Measurements from ENCODE around the gene SVIL. TPM values are rescaled to one million over a fixed set of nuclear protein-coding genes. Genes with fewer than 3 reads are reported as not detected.

The SVIL gene
- total and polyA plus RNA-seq, 2 donors (not counting 1 experiment from before 2014, with no cell fraction given) = 0.74 to 0.88 TPM

GRCh38 chr10:29540016-29540415 lies 94.8 kb downstream of the SVIL start:
- H3K27ac Mint-ChIP-seq = no peak overlapping the region
- H3K4me1 ChIP-seq (ENCODE audit: control insufficient read depth in 2 of 2, insufficient read depth in 2 of 2, low read length in 2 of 2) = peaks cover 0 to 3% of the 10 kb centered on the region in 2 donors
- H3K4me2 ChIP-seq (replicated peaks; ENCODE audit: low read depth, low read length, poor library complexity, severe bottlenecking) = no peak overlapping the region
- H2AFZ ChIP-seq (ENCODE audit: insufficient read depth, low read depth, low read length, poor library complexity, severe bottlenecking) = no peak overlapping the region
- no peaks in the 10 kb centered on the region for H3K9me3 Mint-ChIP-seq (ENCODE audit: insufficient read depth)
- no peaks in the 10 kb centered on the region for H3K27me3 ChIP-seq (replicated peaks in 1 of 4; ENCODE audit: control extremely low read depth in 1 of 4, control insufficient read depth in 3 of 4, insufficient read depth in 4 of 4, low read length in 3 of 4)
- no peak overlapping the region for H3K27ac ChIP-seq (ENCODE audit: low read length in 2 of 2)
- 95% methylated on average over 4 of the region's 10 CpGs for WGBS (ENCODE audit: insufficient coverage)
- no peaks in the 10 kb centered on the region for H3K9me3 ChIP-seq (ENCODE audit: control extremely low read depth in 1 of 3, control insufficient read depth in 2 of 3, insufficient read depth in 1 of 3, low read length in 2 of 3)
- no peak for ATAC-seq (ENCODE audit: low read depth)
- ChIA-PET POLR2A (no interaction called here), CTCF (no interaction called here)
- H3K4me3 ChIP-seq (ENCODE audit: control extremely low read depth in 1 of 5, extremely low read depth in 1 of 5, insufficient read depth in 1 of 5, low read depth in 2 of 5, low read length in 4 of 5) = no peak overlapping the region
- H3K4me1 Mint-ChIP-seq = no peaks in the 10 kb centered on the region
- TF ChIP-seq CTCF (IDR thresholded peaks at IDR 0.05) = no peak
- intact Hi-C loops (cut with micrococcal nuclease) = no loop called here
- no peak overlapping the region for H3K9ac ChIP-seq (ENCODE audit: low read length)
- no peaks in the 10 kb centered on the region for H4K20me1 ChIP-seq (ENCODE audit: control insufficient read depth, insufficient read depth, low read length, poor library complexity, severe bottlenecking)
- peaks cover 8% of the 10 kb centered on the region for H3K27me3 Mint-ChIP-seq
- no peaks in the 10 kb centered on the region for H3K36me3 ChIP-seq (replicated peaks in 1 of 2; ENCODE audit: control extremely low read depth in 1 of 2, control insufficient read depth in 1 of 2, extremely low read depth in 1 of 2, insufficient read depth in 2 of 2, low read length in 1 of 2)
- no peak for DNase-seq
- H3K4me3 Mint-ChIP-seq = no peak overlapping the region
- no peaks in the 10 kb centered on the region for H3K79me2 ChIP-seq (ENCODE audit: control insufficient read depth, insufficient read depth, low read length)

DNA sequence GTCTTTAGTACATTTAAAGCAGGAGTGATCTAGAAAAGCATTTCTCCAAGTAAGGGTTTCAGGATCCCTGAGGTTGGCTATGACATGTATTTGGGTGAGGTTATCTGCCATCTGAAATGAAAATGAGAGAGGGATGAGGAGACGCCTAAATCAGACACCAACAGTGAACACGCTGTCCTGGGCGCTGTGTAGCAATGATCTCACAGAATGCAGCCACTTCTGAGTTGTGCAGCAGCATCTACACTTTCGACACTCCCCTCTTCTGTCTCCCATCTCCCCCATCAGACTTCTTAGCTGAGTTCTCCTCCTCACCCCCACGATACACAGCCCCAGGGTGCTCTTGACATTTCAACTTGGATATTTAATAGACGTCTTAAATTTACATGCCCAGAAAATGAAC lies 95.4 kb downstream of the SVIL start:
- Histone ChIP-seq H3K79me2 (ENCODE audit: control insufficient read depth, insufficient read depth, low read length) (no peaks in the 10 kb centered on the region), H3K9me3 (ENCODE audit: control extremely low read depth in 1 of 3, control insufficient read depth in 2 of 3, insufficient read depth in 1 of 3, low read length in 2 of 3) (no peaks in the 10 kb centered on the region), H3K27me3 (replicated peaks in 1 of 4; ENCODE audit: control extremely low read depth in 1 of 4, control insufficient read depth in 3 of 4, insufficient read depth in 4 of 4, low read length in 3 of 4) (no peaks in the 10 kb centered on the region), H3K4me1 (ENCODE audit: control insufficient read depth in 2 of 2, insufficient read depth in 2 of 2, low read length in 2 of 2) (peaks cover 0 to 3% of the 10 kb centered on the region in 2 donors), H3K27ac (ENCODE audit: low read length in 2 of 2) (no peak overlapping the region), H4K20me1 (ENCODE audit: control insufficient read depth, insufficient read depth, low read length, poor library complexity, severe bottlenecking) (no peaks in the 10 kb centered on the region), H3K36me3 (replicated peaks in 1 of 2; ENCODE audit: control extremely low read depth in 1 of 2, control insufficient read depth in 1 of 2, extremely low read depth in 1 of 2, insufficient read depth in 2 of 2, low read length in 1 of 2) (no peaks in the 10 kb centered on the region), H3K4me3 (ENCODE audit: control extremely low read depth in 1 of 5, extremely low read depth in 1 of 5, insufficient read depth in 1 of 5, low read depth in 2 of 5, low read length in 4 of 5) (no peak overlapping the region), H3K4me2 (replicated peaks; ENCODE audit: low read depth, low read length, poor library complexity, severe bottlenecking) (no peak overlapping the region), H2AFZ (ENCODE audit: insufficient read depth, low read depth, low read length, poor library complexity, severe bottlenecking) (no peak overlapping the region), H3K9ac (ENCODE audit: low read length) (no peak overlapping the region)
- Mint-ChIP-seq H3K27ac (no peak overlapping the region), H3K9me3 (ENCODE audit: insufficient read depth) (no peaks in the 10 kb centered on the region), H3K4me3 (no peak overlapping the region), H3K27me3 (peaks cover 8% of the 10 kb centered on the region), H3K4me1 (no peaks in the 10 kb centered on the region)
- ATAC-seq (ENCODE audit: low read depth) (no peak), DNase-seq (no peak)
- POLR2A ChIA-PET = no interaction called here
- 90% methylated on average over 6 of the region's 6 CpGs for WGBS (ENCODE audit: insufficient coverage)
- intact Hi-C loops (cut with micrococcal nuclease) = no loop called here
- CTCF ChIA-PET = no interaction called here
- TF ChIP-seq EZH2 (IDR thresholded peaks at IDR 0.05; ENCODE audit: borderline replicate concordance, insufficient read depth, low read depth, low read length, poor library complexity, severe bottlenecking) (no peak), CTCF (IDR thresholded peaks at IDR 0.05) (no peak)
